Measurements from ENCODE around the gene E4F1.

- TF ChIP-seq YY1 (IDR thresholded peaks at IDR 0.05) (no peak), RXRA (IDR thresholded peaks at IDR 0.05) (no peak), CTCF (IDR thresholded peaks at IDR 0.05; ENCODE audit: low read depth, low read length, missing input control) (no peak), TAF1 (conservative IDR thresholded peaks at IDR 0.05) (no peak), FOXA1 (IDR thresholded peaks at IDR 0.05) (no peak), ATF3 (IDR thresholded peaks at IDR 0.05) (no peak), REST (IDR thresholded peaks at IDR 0.05) (no peak), FOXA2 (IDR thresholded peaks at IDR 0.05) (no peak), RAD21 (IDR thresholded peaks at IDR 0.05) (no peak), EGR1 (IDR thresholded peaks at IDR 0.05; ENCODE audit: low read depth in 2 of 2) (no peak), SP1 (IDR thresholded peaks at IDR 0.05) (no peak), ZBTB33 (IDR thresholded peaks at IDR 0.05) (no peak), MAX (IDR thresholded peaks at IDR 0.05) (no peak), GABPA (IDR thresholded peaks at IDR 0.05 in 1 of 2, conservative IDR thresholded peaks at IDR 0.05 in 1 of 2) (no peak)
Measured at GRCh38 chr16:2179107-2179501, 44.3 kb upstream of the E4F1 start.
